ENCODE data around the gene ABCC3.

ABCC3 gene

GRCh38 chr17:50630524-50631194, 4.0 kb upstream of the ABCC3 start:
- peak; percentile 25 for DNase-seq

- DNase-seq = no peak
These were observed 3.3 kb upstream of the ABCC3 start for GRCh38 chr17:50631195-50631907.

- DNase-seq = no peak
These were observed 2.6 kb upstream of the ABCC3 start for GRCh38 chr17:50631908-50632571.

- DNase-seq = no peak
These were observed 2.0 kb upstream of the ABCC3 start for GRCh38 chr17:50632637-50633036.

- no peak for DNase-seq
These were observed 998 bp upstream of the ABCC3 start for GRCh38 chr17:50633683-50634082.

- no peak for DNase-seq
These were observed 442 bp downstream of the ABCC3 start for GRCh38 chr17:50634915-50635731.

GRCh38 chr17:50635732-50635981, 976 bp downstream of the ABCC3 start:
- DNase-seq = no peak

GRCh38 chr17:50635982-50636803, 1.5 kb downstream of the ABCC3 start:
- DNase-seq = no peak

GRCh38 chr17:50636804-50637195, 2.1 kb downstream of the ABCC3 start:
- DNase-seq = no peak

GRCh38 chr17:50637829-50638605, 3.3 kb downstream of the ABCC3 start:
- DNase-seq = no peak

- DNase-seq = no peak
These were observed 3.9 kb downstream of the ABCC3 start for GRCh38 chr17:50638606-50638965.

GRCh38 chr17:50638966-50639713, 4.5 kb downstream of the ABCC3 start:
- no peak for DNase-seq

- DNase-seq = no peak
These were observed 6.1 kb downstream of the ABCC3 start for GRCh38 chr17:50640686-50641351.

- no peak for DNase-seq
These were observed 6.7 kb downstream of the ABCC3 start for GRCh38 chr17:50641357-50641756.

- no peak for DNase-seq
These were observed 7.5 kb downstream of the ABCC3 start for GRCh38 chr17:50642071-50642721.

- no peak for DNase-seq
These were observed 8.3 kb downstream of the ABCC3 start for GRCh38 chr17:50642722-50643656.

- no peak for DNase-seq
These were observed 11.3 kb downstream of the ABCC3 start for GRCh38 chr17:50645748-50646682.

- no peak for DNase-seq
These were observed 12.5 kb downstream of the ABCC3 start for GRCh38 chr17:50647187-50647586.
